IMR-90 (cell line): ENCODE results near the gene PCSK2. TPM values are rescaled to one million over a fixed set of nuclear protein-coding genes. Genes with fewer than 3 reads are reported as not detected.

ENCODE experiments used
- ATAC-seq: fragments of 200-7000 bp; cut with Tn5 transposase; 2 replicates; pipeline ENCODE4 v1.9.1; 2020; ENCODE audit warnings: low read depth, mild to moderate bottlenecking, moderate library complexity
- BruUV-seq: library from RNA; stranded (reverse); fragments of 400-500 nt; replicated peaks from 2 replicates; lab custom pipeline; 2021; lab: Mats Ljungman, UMichigan
- CTCF ChIA-PET: fragments of 300-600 bp; formaldehyde crosslinking; extraction: SDS; loops from one replicate; lab custom pipeline; 2021; ENCODE audit warnings: antibody characterized with exemption; lab: Yijun Ruan, JAX
- POLR2A ChIA-PET: fragments of 300-600 bp; sonication (Branson Sonifier 250); formaldehyde crosslinking; loops from one replicate; lab custom pipeline; 2022; ENCODE audit warnings: antibody characterized with exemption; ENCODE audit not compliant: unreplicated experiment; lab: Charles Lee
- DNase-seq: peaks from one replicate; pipeline ENCODE4 v3.0.0; 2013
- H2AFZ ChIP-seq: replicated peaks from 2 replicates; pipeline ENCODE3; 2013; ENCODE audit warnings: low read length, mild to moderate bottlenecking; ENCODE audit not compliant: poor library complexity
- H2AK5ac ChIP-seq: 2 replicates; pipeline ENCODE4 v1.6.1; 2013; ENCODE audit warnings: low read depth, low read length, inconsistent platforms
- H2AK9ac ChIP-seq: replicated peaks from 2 replicates; pipeline ENCODE3; 2013; ENCODE audit warnings: mild to moderate bottlenecking, low read depth, low read length, moderate library complexity; ENCODE audit not compliant: poor library complexity
- H2BK120ac ChIP-seq: 2 replicates; pipeline ENCODE4 v1.6.1; 2013; ENCODE audit warnings: low read depth, low read length, inconsistent platforms
- H2BK15ac ChIP-seq: 3 replicates; pipeline ENCODE4 v1.6.1; 2013; ENCODE audit warnings: low read depth, low read length, inconsistent platforms
- H2BK20ac ChIP-seq: 2 replicates; pipeline ENCODE4 v1.6.1; 2013; ENCODE audit warnings: low read depth, mild to moderate bottlenecking, inconsistent platforms, low read length, moderate library complexity
- H2BK5ac ChIP-seq: 2 replicates; pipeline ENCODE4 v1.6.1; 2013; ENCODE audit warnings: mild to moderate bottlenecking, low read depth, low read length, inconsistent platforms; ENCODE audit not compliant: poor library complexity, severe bottlenecking
- H3K14ac ChIP-seq: replicated peaks from 2 replicates; pipeline ENCODE4 v1.6.1; 2013; ENCODE audit warnings: low read depth, low read length, inconsistent platforms
- H3K18ac ChIP-seq: 2 replicates; pipeline ENCODE4 v1.6.1; 2013; ENCODE audit warnings: low read depth, low read length, control low read depth
- H3K23ac ChIP-seq: 2 replicates; pipeline ENCODE4 v1.6.1; 2013; ENCODE audit warnings: low read depth, low read length, inconsistent platforms
- H3K27ac ChIP-seq: 2 replicates; pipeline ENCODE4 v1.5.1; 2013; ENCODE audit warnings: mild to moderate bottlenecking, control low read depth, low read length; ENCODE audit not compliant: insufficient read depth
- H3K27me3 ChIP-seq: 2 replicates; pipeline ENCODE4 v1.6.1; 2013; ENCODE audit warnings: low read length; ENCODE audit not compliant: control insufficient read depth, insufficient read depth
- H3K36me3 ChIP-seq: 2 replicates; pipeline ENCODE4 v1.6.1; 2013; ENCODE audit warnings: low read length, mixed read lengths; ENCODE audit not compliant: control insufficient read depth, insufficient read depth
- H3K4ac ChIP-seq: 2 replicates; pipeline ENCODE4 v1.6.1; 2013; ENCODE audit warnings: low read depth, low read length, inconsistent platforms
- H3K4me1 ChIP-seq: 2 replicates; pipeline ENCODE4 v1.6.1; 2013; ENCODE audit warnings: low read length, mixed read lengths; ENCODE audit not compliant: control insufficient read depth, insufficient read depth
- H3K4me2 ChIP-seq: 2 replicates; pipeline ENCODE4 v1.6.1; 2013; ENCODE audit warnings: low read depth, mild to moderate bottlenecking, control low read depth, low read length, moderate library complexity
- H3K4me3 ChIP-seq: 2 replicates; pipeline ENCODE4 v1.5.1; 2013; ENCODE audit warnings: low read depth, mild to moderate bottlenecking, control low read depth, low read length, moderate library complexity; ENCODE audit not compliant: insufficient read depth
- H3K56ac ChIP-seq: 2 replicates; pipeline ENCODE4 v1.6.1; 2013; ENCODE audit warnings: low read length, inconsistent platforms; ENCODE audit not compliant: insufficient read depth; ENCODE audit errors: extremely low read depth
- H3K79me1 ChIP-seq, 2 experiments: 2 replicates each; pipeline ENCODE4 v1.6.1; 2013; ENCODE audit warnings: low read length in 2 of 2, inconsistent platforms in 1 of 2, low read depth in 1 of 2
- H3K9ac ChIP-seq: 2 replicates; pipeline ENCODE4 v1.6.1; 2013; ENCODE audit warnings: low read depth, low read length, control low read depth
- H3K9me1 ChIP-seq: 2 replicates; pipeline ENCODE4 v1.6.1; 2013; ENCODE audit warnings: low read length, inconsistent platforms; ENCODE audit not compliant: insufficient read depth
- H3K9me3 ChIP-seq: 2 replicates; pipeline ENCODE4 v1.6.1; 2013; ENCODE audit warnings: low read length; ENCODE audit not compliant: control insufficient read depth, insufficient read depth
- H4K20me1 ChIP-seq: 2 replicates; pipeline ENCODE4 v1.6.1; 2013; ENCODE audit warnings: low read length, inconsistent platforms; ENCODE audit not compliant: insufficient read depth
- H4K5ac ChIP-seq: 2 replicates; pipeline ENCODE4 v1.6.1; 2013; ENCODE audit warnings: mild to moderate bottlenecking, low read depth, low read length, control low read depth
- H4K8ac ChIP-seq, 2 experiments: 2 replicates each; pipeline ENCODE4 v1.6.1; 2013; ENCODE audit warnings: low read depth in 2 of 2, low read length in 2 of 2, control low read depth in 1 of 2, inconsistent platforms in 1 of 2
- H4K91ac ChIP-seq: 2 replicates; pipeline ENCODE4 v1.6.1; 2013; ENCODE audit warnings: low read depth, low read length, inconsistent platforms; ENCODE audit not compliant: insufficient read depth
- RCOR1 ChIP-seq: IDR thresholded peaks from 2 replicates; pipeline ENCODE4 v1.6.1; 2012; ENCODE audit warnings: mild to moderate bottlenecking, low read length, improper control_type of control experiment; ENCODE audit not compliant: insufficient replicate concordance
- WGBS, 2 experiments: methylation state at CpG; one replicate each; pipeline versions ENCODE4 v1.1.5 to v1.1.7; 2013; ENCODE audit warnings: missing lambda C conversion rate in 2 of 2; ENCODE audit not compliant: insufficient read length in 1 of 2; ENCODE audit errors: extremely low coverage in 2 of 2; 5-methylcytosine and 5-hydroxymethylcytosine counted together
- dilution Hi-C: fragments of 300-500 bp; cut with HindIII; formaldehyde crosslinking; loops from one replicate; pipeline ENCODE4 v1.14.3; 2018; ENCODE audit warnings: low sequenced_read_pairs; ENCODE audit not compliant: unreplicated experiment
- in situ Hi-C: fragments of 300-500 bp; cut with MboI; formaldehyde crosslinking; loops from 3 replicates; pipeline ENCODE4 v1.14.3; 2019; ENCODE audit warnings: low sequenced_read_pairs, inconsistent platforms, mixed read lengths
- intact Hi-C: fragments of 100-400 bp; cut with micrococcal nuclease; formaldehyde crosslinking; loops from 2 replicates; pipeline ENCODE4 v1.10.0; 2022
- polyA plus RNA-seq, 3 experiments: library from polyadenylated mRNA; depleted of rRNA; stranded (reverse); fragments of >200 nt; gene quantifications; 2 replicates each; pipeline ENCODE4 v1.2.3, GENCODE V29; 2012; ENCODE audit warnings: low replicate concordance in 1 of 3
- total RNA-seq: library from RNA; depleted of rRNA; stranded (reverse); fragments of >200 nt; gene quantifications from 2 replicates; pipeline ENCODE4 v1.2.3, GENCODE V29; 2012

PCSK2 gene
- total and polyA plus RNA-seq, 2 of the 4 experiments (the other 2 are of a cell fraction), result not detected

GRCh38 chr20:17380801-17381200 lies 154.0 kb downstream of the PCSK2 start:
- H2AFZ ChIP-seq, result no peak overlapping the region
- ChIA-PET POLR2A (no interaction called here), CTCF (no interaction called here)
- no peak overlapping the region for H3K4me2 ChIP-seq
- no peak overlapping the region for H3K14ac ChIP-seq
- in situ Hi-C loops, result no loop called here
- no peak for TF ChIP-seq RCOR1
- no peaks in the 10 kb centered on the region for H3K27me3 ChIP-seq
- H2BK5ac ChIP-seq, result no peak overlapping the region
- no peak for ATAC-seq
- H3K4ac ChIP-seq, result no peak overlapping the region
- no peak overlapping the region for H2BK20ac ChIP-seq
- H2BK120ac ChIP-seq, result no peak overlapping the region
- H4K20me1 ChIP-seq, result no peaks in the 10 kb centered on the region
- H3K23ac ChIP-seq, result no peak overlapping the region
- H2AK5ac ChIP-seq, result no peak overlapping the region
- H2AK9ac ChIP-seq, result no peak overlapping the region
- no peaks in the 10 kb centered on the region for H3K9me1 ChIP-seq
- dilution Hi-C loops, result no loop called here
- no peak overlapping the region for H3K27ac ChIP-seq
- no peak overlapping the region for H4K5ac ChIP-seq
- H2BK15ac ChIP-seq, result no peak overlapping the region
- H4K91ac ChIP-seq, result no peak overlapping the region
- no peaks in the 10 kb centered on the region for H3K36me3 ChIP-seq
- WGBS, 2 experiments, result no CpG with 5 or more reads among the region's 4 CpGs
- no peak overlapping the region for H3K56ac ChIP-seq
- H3K9me3 ChIP-seq, result no peaks in the 10 kb centered on the region
- H4K8ac ChIP-seq, result no peak overlapping the region
- no peaks in the 10 kb centered on the region for H3K4me1 ChIP-seq
- intact Hi-C loops, result no loop called here
- DNase-seq, result no peak
- H3K79me1 ChIP-seq, result no peaks in the 10 kb centered on the region
- H3K18ac ChIP-seq, result no peak overlapping the region
- BruUV-seq, result no TSS peak
- no peak overlapping the region for H3K9ac ChIP-seq
- no peak overlapping the region for H3K4me3 ChIP-seq
